Right lobe of liver (tissue), 6 donors: ENCODE measurements around the gene RBMX2. TPM values are rescaled to one million over a fixed set of nuclear protein-coding genes. Genes with fewer than 3 reads are reported as not detected.

ENCODE experiments used
- ATAC-seq, 4 donors: fragments of 200-7000 bp; cut with Tn5 transposase; one replicate each; pipeline ENCODE4 v1.9.1; 2020; ENCODE audit warnings: mild to moderate bottlenecking in 4 of 4, moderate library complexity in 4 of 4
- DNase-seq, 3 donors: peaks; one replicate each; pipeline ENCODE4 v3.0.0-alpha.2; 2020
- H3K27ac ChIP-seq, 3 donors: fragments of 200-600 bp; one replicate each; pipeline ENCODE4 v1.8.0; 2022
- H3K27me3 ChIP-seq, 2 donors: fragments of 200-600 bp; one replicate each; pipeline ENCODE4 v1.8.0; 2022
- H3K36me3 ChIP-seq, 4 donors: fragments of 200-600 bp; sonication (generic) in 1 of 4; one replicate each; pipeline versions ENCODE4 v1.5.1 to v1.8.0; 2017 to 2022; ENCODE audit warnings: control low read depth in 1 of 4
- H3K4me1 ChIP-seq, 4 donors: fragments of 200-600 bp; sonication (generic) in 1 of 4; one replicate each; pipeline versions ENCODE4 v1.5.1 to v1.8.0; 2017 to 2022; ENCODE audit warnings: control low read depth in 1 of 4
- H3K4me3 ChIP-seq, 3 donors: fragments of 200-600 bp; one replicate each; pipeline ENCODE4 v1.8.0; 2022
- H3K9me3 ChIP-seq, 4 donors: fragments of 200-600 bp; sonication (generic) in 1 of 4; one replicate each; pipeline versions ENCODE4 v1.5.1 to v1.8.0; 2017 to 2022; ENCODE audit warnings: control low read depth in 1 of 4
- POLR2A ChIP-seq: fragments of 450-650 bp; IDR thresholded peaks from one replicate; pipeline ENCODE4 v1.6.1; 2017; ENCODE audit warnings: antibody characterized with exemption, mild to moderate bottlenecking
- WGBS: methylation state at CpG from one replicate; pipeline ENCODE4 v1.1.6; 2018; ENCODE audit warnings: low coverage, low lambda C conversion rate; ENCODE audit not compliant: insufficient coverage; ENCODE audit errors: missing lambda C conversion rate; 5-methylcytosine and 5-hydroxymethylcytosine counted together
- intact Hi-C, 2 donors: fragments of 100-400 bp; cut with DNase I; formaldehyde crosslinking; loops; one replicate each; pipeline versions ENCODE4 v1.11.2 to v1.14.1; 2022
- total RNA-seq, 6 experiments: library from RNA; depleted of rRNA in 2 of 6; stranded (reverse); fragments of >200 nt in 2 of 6; fragmentation: NEBNext Ultra II Directional in 3 of 6; extraction: Animal tissue kit (Norgen Biotek cat#: 25700) in 3 of 6; gene quantifications; one replicate each; pipeline versions ENCODE4 v1.1.0 to v1.2.4, GENCODE V29; 2016 to 2023
- TF ChIP-seq, protein P1 (sequence below), 4 donors: fragments of 200-600 bp in 3 of 4; fragments of 450-650 bp in 1 of 4; IDR thresholded peaks; one replicate each; pipeline versions ENCODE4 v1.5.1 to v1.8.0; 2016 to 2022; ENCODE audit warnings: antibody characterized with exemption in 4 of 4, mild to moderate bottlenecking in 2 of 4
- donor health status: DM: no; HTN: yes; CAD: no.
- donor health status: DM: no; HTN: no; CAD: no.
- donor health status: DM: no; HTN: no; CAD: no.
- donor health status: DM: no; HTN: yes; CAD: no.
- donor health status: DM: no; HTN: yes; CAD: no.

RBMX2 gene
- total RNA-seq, 6 experiments from 2014 or later, result 4.7 to 8.9 (median 6.4) TPM

- Histone ChIP-seq H3K27me3 (peaks cover 0 to 5% of the 10 kb centered on the region in 2 donors), H3K4me3 (no peak overlapping the region), H3K9me3 (peaks cover 0 to 4% (median 0%) of the 10 kb centered on the region in 4 donors), H3K36me3 (no peaks in the 10 kb centered on the region), H3K4me1 (no peaks in the 10 kb centered on the region), H3K27ac (no peak overlapping the region)
- no peak for ATAC-seq
- intact Hi-C loops, result no loop called here
- TF ChIP-seq, protein P1, sequence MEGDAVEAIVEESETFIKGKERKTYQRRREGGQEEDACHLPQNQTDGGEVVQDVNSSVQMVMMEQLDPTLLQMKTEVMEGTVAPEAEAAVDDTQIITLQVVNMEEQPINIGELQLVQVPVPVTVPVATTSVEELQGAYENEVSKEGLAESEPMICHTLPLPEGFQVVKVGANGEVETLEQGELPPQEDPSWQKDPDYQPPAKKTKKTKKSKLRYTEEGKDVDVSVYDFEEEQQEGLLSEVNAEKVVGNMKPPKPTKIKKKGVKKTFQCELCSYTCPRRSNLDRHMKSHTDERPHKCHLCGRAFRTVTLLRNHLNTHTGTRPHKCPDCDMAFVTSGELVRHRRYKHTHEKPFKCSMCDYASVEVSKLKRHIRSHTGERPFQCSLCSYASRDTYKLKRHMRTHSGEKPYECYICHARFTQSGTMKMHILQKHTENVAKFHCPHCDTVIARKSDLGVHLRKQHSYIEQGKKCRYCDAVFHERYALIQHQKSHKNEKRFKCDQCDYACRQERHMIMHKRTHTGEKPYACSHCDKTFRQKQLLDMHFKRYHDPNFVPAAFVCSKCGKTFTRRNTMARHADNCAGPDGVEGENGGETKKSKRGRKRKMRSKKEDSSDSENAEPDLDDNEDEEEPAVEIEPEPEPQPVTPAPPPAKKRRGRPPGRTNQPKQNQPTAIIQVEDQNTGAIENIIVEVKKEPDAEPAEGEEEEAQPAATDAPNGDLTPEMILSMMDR (IDR thresholded peaks at IDR 0.05), result no peak
- TF ChIP-seq POLR2A, result no peak
- DNase-seq, result no peak
Measured at GRCh38 chrX:130443875-130444274, 42.1 kb downstream of the RBMX2 start.

- no peaks in the 10 kb centered on the region for H3K36me3 ChIP-seq
- DNase-seq (no peak), ATAC-seq (no peak)
- 78% methylated on average over 1 of the region's 1 CpG for WGBS
- H3K4me3 ChIP-seq, result no peak overlapping the region
- intact Hi-C loops, result no loop called here
- no peaks in the 10 kb centered on the region for H3K27me3 ChIP-seq
- no peaks in the 10 kb centered on the region for H3K4me1 ChIP-seq
- no peak for TF ChIP-seq POLR2A
- TF ChIP-seq, protein P1 (IDR thresholded peaks at IDR 0.05), result no peak
- H3K27ac ChIP-seq, result no peak overlapping the region
- no peaks in the 10 kb centered on the region for H3K9me3 ChIP-seq
Measured at GRCh38 chrX:130444641-130445336, 43.0 kb downstream of the RBMX2 start.

DNA sequence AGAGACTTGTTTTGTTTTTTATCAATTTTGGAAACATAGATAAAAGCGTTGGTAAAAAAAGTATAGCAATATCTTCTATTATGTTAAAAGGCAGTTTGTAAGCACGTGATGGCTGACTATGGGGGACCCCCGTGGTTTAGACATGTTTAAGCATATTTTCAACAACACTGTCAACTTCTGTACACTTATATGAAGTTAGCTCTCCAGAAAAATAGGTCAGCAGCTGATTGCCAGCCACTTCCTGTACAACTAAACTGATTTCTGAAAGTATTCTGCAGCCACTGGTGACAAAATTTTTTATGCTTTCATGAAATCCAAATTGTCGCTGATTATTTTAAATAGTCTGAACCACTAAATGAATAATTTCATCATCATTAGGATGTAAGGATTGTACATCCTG lies 45.2 kb downstream of the RBMX2 start:
- H3K27ac ChIP-seq, result no peak overlapping the region
- ATAC-seq (no peak), DNase-seq (no peak)
- H3K36me3 ChIP-seq, result no peaks in the 10 kb centered on the region
- 33% methylated on average over 4 of the region's 4 CpGs for WGBS
- no peaks in the 10 kb centered on the region for H3K9me3 ChIP-seq
- TF ChIP-seq POLR2A, result no peak
- TF ChIP-seq, protein P1 (IDR thresholded peaks at IDR 0.05), result no peak
- H3K4me1 ChIP-seq, result no peaks in the 10 kb centered on the region
- H3K4me3 ChIP-seq, result no peak overlapping the region
- H3K27me3 ChIP-seq, result no peaks in the 10 kb centered on the region
- intact Hi-C loops, result no loop called here

Other genes starting within 250 kb of the RBMX2 start
- gene AIFM1, start 236.1 kb upstream of the RBMX2 start, total RNA-seq, result 10 to 100 TPM; 63.4 to 90.0 (median 76.7) TPM
- under 1 TPM in 5 of 6 experiments, not detected in 1; 0.20 to 0.81 (median 0.55) TPM for gene RAB33A, start 230.0 kb upstream of the RBMX2 start, total RNA-seq
- 1 to 10 TPM in 5 of 6 experiments, under 1 TPM in 1; 0.88 to 2.0 (median 1.3) TPM for gene ZNF280C, start 133.1 kb upstream of the RBMX2 start, total RNA-seq
- 1 to 10 TPM; 3.1 to 9.9 (median 3.7) TPM for gene SLC25A14, start 62.1 kb upstream of the RBMX2 start, total RNA-seq
- gene GPR119, start 16.3 kb upstream of the RBMX2 start, total RNA-seq, result not detected